WTC11 (cell line): ENCODE measurements around the gene SERPINB13. TPM values are rescaled to one million over a fixed set of nuclear protein-coding genes. Genes with fewer than 3 reads are reported as not detected.

Experiments
- ATAC-seq: fragments of 200-7000 bp; cut with Tn5 transposase; 2 replicates; pipeline ENCODE4 v1.10.0; 2021; ENCODE audit warnings: mild to moderate bottlenecking, moderate library complexity
- CTCF ChIA-PET: fragments of 300-600 bp; sonication (Branson Sonifier 250); formaldehyde crosslinking; loops from one replicate; lab custom pipeline; 2021; ENCODE audit warnings: antibody characterized with exemption; lab: Charles Lee
- POLR2A ChIA-PET: fragments of 350-600 bp; sonication (Branson Sonifier 250); formaldehyde crosslinking; loops from one replicate; lab custom pipeline; 2021; ENCODE audit warnings: antibody characterized with exemption; lab: Charles Lee
- DNase-seq: peaks from one replicate; pipeline ENCODE4 v3.0.0; 2021; ENCODE audit warnings: low spot score
- H3K27ac Mint-ChIP-seq: 2 replicates; pipeline ENCODE4 v1.8.0; 2021; ENCODE audit warnings: mixed read lengths
- H3K27me3 Mint-ChIP-seq: 2 replicates; pipeline ENCODE4 v1.8.0; 2021; ENCODE audit warnings: low read depth, mild to moderate bottlenecking, moderate library complexity, mixed read lengths
- H3K36me3 Mint-ChIP-seq: 2 replicates; pipeline ENCODE4 v1.8.0; 2021; ENCODE audit warnings: mixed read lengths
- H3K4me1 Mint-ChIP-seq: 2 replicates; pipeline ENCODE4 v1.8.0; 2022; ENCODE audit warnings: mixed read lengths
- H3K4me3 Mint-ChIP-seq: 2 replicates; pipeline ENCODE4 v1.8.0; 2021; ENCODE audit warnings: mild to moderate bottlenecking, moderate library complexity, mixed read lengths
- H3K9me3 Mint-ChIP-seq: 2 replicates; pipeline ENCODE4 v1.8.0; 2021; ENCODE audit warnings: mixed read lengths
- ATF1 ChIP-seq: sonication (generic); formaldehyde crosslinking; IDR thresholded peaks from 2 replicates; pipeline ENCODE4 v1.8.1; 2023; ENCODE audit warnings: mild to moderate bottlenecking, moderate library complexity, missing genetic modification reagents
- CREM ChIP-seq: sonication (generic); formaldehyde crosslinking; IDR thresholded peaks from 2 replicates; pipeline ENCODE4 v1.8.1; 2022; ENCODE audit warnings: mild to moderate bottlenecking, missing genetic modification reagents, moderate library complexity
- JAZF1 ChIP-seq: fragments of 250-450 bp; sonication (Bioruptor Pico); IDR thresholded peaks from 2 replicates; pipeline ENCODE4 v1.9.0; 2021; ENCODE audit warnings: moderate library complexity, mild to moderate bottlenecking, inconsistent platforms
- JUN ChIP-seq: sonication (generic); formaldehyde crosslinking; IDR thresholded peaks from 2 replicates; pipeline ENCODE4 v1.8.0; 2023; ENCODE audit warnings: mild to moderate bottlenecking, missing genetic modification reagents
- MXD4 ChIP-seq: fragments of 250-450 bp; sonication (Bioruptor Pico); IDR thresholded peaks from 2 replicates; pipeline ENCODE4 v1.8.0; 2021; ENCODE audit warnings: mild to moderate bottlenecking, moderate library complexity, borderline replicate concordance
- NFYB ChIP-seq: sonication (generic); formaldehyde crosslinking; conservative IDR thresholded peaks from 2 replicates; pipeline ENCODE4 v1.8.0; 2022; ENCODE audit warnings: low read depth, missing genetic modification reagents
- NR3C1 ChIP-seq: sonication (generic); formaldehyde crosslinking; conservative IDR thresholded peaks from 2 replicates; pipeline ENCODE4 v1.8.1; 2023; ENCODE audit warnings: low read depth, mild to moderate bottlenecking, missing genetic modification reagents
- TEAD4 ChIP-seq: sonication (generic); formaldehyde crosslinking; IDR thresholded peaks from 2 replicates; pipeline ENCODE4 v1.8.0; 2022; ENCODE audit warnings: mild to moderate bottlenecking, missing genetic modification reagents
- ZBTB21 ChIP-seq: sonication (generic); formaldehyde crosslinking; IDR thresholded peaks from 2 replicates; pipeline ENCODE4 v1.8.1; 2023; ENCODE audit warnings: mild to moderate bottlenecking, missing genetic modification reagents, borderline replicate concordance
- ZNF232 ChIP-seq: sonication (generic); formaldehyde crosslinking; IDR thresholded peaks from 2 replicates; pipeline ENCODE4 v1.8.0; 2022; ENCODE audit warnings: mild to moderate bottlenecking, missing genetic modification reagents
- ZNF396 ChIP-seq: fragments of 250-450 bp; sonication (Bioruptor Pico); IDR thresholded peaks from 2 replicates; pipeline ENCODE4 v1.8.0; 2021; ENCODE audit warnings: mild to moderate bottlenecking, moderate library complexity, borderline replicate concordance
- total RNA-seq: library from RNA; stranded (reverse); gene quantifications from 3 replicates; pipeline ENCODE4 v1.2.3, GENCODE V29; 2021
- TF ChIP-seq, protein P1 (sequence below): sonication (generic); formaldehyde crosslinking; IDR thresholded peaks from 2 replicates; pipeline ENCODE4 v1.8.1; 2022; ENCODE audit warnings: low read depth, mild to moderate bottlenecking, moderate library complexity, missing genetic modification reagents, borderline replicate concordance
- TF ChIP-seq, protein P2 (sequence below): sonication (generic); formaldehyde crosslinking; IDR thresholded peaks from 2 replicates; pipeline ENCODE4 v1.8.1; 2023; ENCODE audit warnings: mild to moderate bottlenecking, moderate library complexity, missing genetic modification reagents
- TF ChIP-seq, protein P3 (sequence below): sonication (generic); formaldehyde crosslinking; IDR thresholded peaks from 2 replicates; pipeline ENCODE4 v1.8.1; 2022; ENCODE audit warnings: low read depth, missing genetic modification reagents, borderline replicate concordance
- TF ChIP-seq, protein P4 (sequence below): fragments of 200-600 bp; IDR thresholded peaks from 2 replicates; pipeline ENCODE4 v1.8.0; 2022; ENCODE audit warnings: antibody characterized with exemption
- TF ChIP-seq, protein P5 (sequence below): fragments of 250-450 bp; sonication (Bioruptor Pico); IDR thresholded peaks from 2 replicates; pipeline ENCODE4 v1.9.0; 2021; ENCODE audit warnings: moderate library complexity, mild to moderate bottlenecking, inconsistent platforms, borderline replicate concordance
- TF ChIP-seq, protein P6 (sequence below): sonication (generic); formaldehyde crosslinking; IDR thresholded peaks from 2 replicates; pipeline ENCODE4 v1.8.0; 2023; ENCODE audit warnings: missing genetic modification reagents, mild to moderate bottlenecking, borderline replicate concordance

The SERPINB13 gene
- total RNA-seq, 1 experiment from 2014 or later, result not detected

DNA sequence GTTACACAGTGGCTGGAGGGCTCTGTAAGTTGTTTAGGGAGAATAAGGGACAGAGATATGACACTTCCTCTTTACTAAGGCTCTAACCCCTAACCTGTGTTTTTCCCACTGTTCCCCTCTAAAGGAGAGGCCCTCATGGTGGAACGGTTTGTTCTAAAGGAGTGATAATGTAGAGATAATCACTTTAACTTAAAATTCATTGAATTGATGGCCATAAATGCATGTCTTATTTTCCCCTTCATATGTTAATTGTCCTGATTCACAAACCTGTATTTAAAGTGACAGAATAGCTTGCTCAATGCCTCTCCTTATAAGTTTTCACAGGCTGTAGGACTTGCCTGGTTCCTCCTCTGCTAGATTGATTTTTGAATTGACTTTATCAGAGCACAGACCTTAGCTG lies 45.1 kb upstream of the SERPINB13 start, which contains the start of gene SERPINB12 (continued):
- TF ChIP-seq, protein P1, sequence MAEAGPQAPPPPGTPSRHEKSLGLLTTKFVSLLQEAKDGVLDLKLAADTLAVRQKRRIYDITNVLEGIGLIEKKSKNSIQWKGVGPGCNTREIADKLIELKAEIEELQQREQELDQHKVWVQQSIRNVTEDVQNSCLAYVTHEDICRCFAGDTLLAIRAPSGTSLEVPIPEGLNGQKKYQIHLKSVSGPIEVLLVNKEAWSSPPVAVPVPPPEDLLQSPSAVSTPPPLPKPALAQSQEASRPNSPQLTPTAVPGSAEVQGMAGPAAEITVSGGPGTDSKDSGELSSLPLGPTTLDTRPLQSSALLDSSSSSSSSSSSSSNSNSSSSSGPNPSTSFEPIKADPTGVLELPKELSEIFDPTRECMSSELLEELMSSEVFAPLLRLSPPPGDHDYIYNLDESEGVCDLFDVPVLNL, result no peak
- TF ChIP-seq, protein P2, sequence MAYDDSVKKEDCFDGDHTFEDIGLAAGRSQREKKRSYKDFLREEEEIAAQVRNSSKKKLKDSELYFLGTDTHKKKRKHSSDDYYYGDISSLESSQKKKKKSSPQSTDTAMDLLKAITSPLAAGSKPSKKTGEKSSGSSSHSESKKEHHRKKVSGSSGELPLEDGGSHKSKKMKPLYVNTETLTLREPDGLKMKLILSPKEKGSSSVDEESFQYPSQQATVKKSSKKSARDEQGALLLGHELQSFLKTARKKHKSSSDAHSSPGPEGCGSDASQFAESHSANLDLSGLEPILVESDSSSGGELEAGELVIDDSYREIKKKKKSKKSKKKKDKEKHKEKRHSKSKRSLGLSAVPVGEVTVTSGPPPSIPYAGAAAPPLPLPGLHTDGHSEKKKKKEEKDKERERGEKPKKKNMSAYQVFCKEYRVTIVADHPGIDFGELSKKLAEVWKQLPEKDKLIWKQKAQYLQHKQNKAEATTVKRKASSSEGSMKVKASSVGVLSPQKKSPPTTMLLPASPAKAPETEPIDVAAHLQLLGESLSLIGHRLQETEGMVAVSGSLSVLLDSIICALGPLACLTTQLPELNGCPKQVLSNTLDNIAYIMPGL (CRISPR knock-in tag), result no peak
- no peak for TF ChIP-seq ZNF232 (CRISPR knock-in tag)
- TF ChIP-seq, protein P3, sequence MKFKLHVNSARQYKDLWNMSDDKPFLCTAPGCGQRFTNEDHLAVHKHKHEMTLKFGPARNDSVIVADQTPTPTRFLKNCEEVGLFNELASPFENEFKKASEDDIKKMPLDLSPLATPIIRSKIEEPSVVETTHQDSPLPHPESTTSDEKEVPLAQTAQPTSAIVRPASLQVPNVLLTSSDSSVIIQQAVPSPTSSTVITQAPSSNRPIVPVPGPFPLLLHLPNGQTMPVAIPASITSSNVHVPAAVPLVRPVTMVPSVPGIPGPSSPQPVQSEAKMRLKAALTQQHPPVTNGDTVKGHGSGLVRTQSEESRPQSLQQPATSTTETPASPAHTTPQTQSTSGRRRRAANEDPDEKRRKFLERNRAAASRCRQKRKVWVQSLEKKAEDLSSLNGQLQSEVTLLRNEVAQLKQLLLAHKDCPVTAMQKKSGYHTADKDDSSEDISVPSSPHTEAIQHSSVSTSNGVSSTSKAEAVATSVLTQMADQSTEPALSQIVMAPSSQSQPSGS (CRISPR knock-in tag), result no peak
- TF ChIP-seq JUN (CRISPR knock-in tag), result no peak
- TF ChIP-seq ZNF396 (CRISPR knock-in tag), result no peak
- no peak for TF ChIP-seq JAZF1
- TF ChIP-seq ZBTB21 (CRISPR knock-in tag), result no peak
- no peak for TF ChIP-seq MXD4
- TF ChIP-seq, all 79 proteins: peak for 0

DNA sequence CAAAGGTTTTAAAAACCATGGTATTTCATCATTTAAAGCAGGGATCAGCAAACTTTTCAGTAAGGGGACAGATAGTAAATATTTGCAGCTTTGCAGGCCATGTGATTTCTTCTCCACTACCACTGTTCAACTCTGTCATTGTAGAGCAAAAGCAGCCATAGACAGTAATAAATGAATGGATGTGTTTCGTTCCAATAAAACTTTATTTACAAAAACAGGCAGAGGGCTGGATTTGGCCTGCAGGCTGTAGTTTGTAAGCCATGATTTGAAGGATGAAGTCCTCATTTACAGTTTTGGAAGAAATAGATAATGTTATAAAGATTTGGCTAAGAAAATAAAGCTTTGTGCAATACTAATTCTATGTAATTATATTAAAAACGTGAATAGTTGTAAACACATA lies 43.1 kb upstream of the SERPINB13 start:
- ATAC-seq (no peak), DNase-seq (no peak)
- Mint-ChIP-seq H3K27ac (no peak overlapping the region), H3K4me3 (no peak overlapping the region), H3K36me3 (no peaks in the 10 kb centered on the region), H3K4me1 (peaks cover 23% of the 10 kb centered on the region), H3K27me3 (no peaks in the 10 kb centered on the region), H3K9me3 (peaks cover 2% of the 10 kb centered on the region; the same call in 1 of the 2 replicates)
- TF ChIP-seq ZNF396 (CRISPR knock-in tag) (no peak), NR3C1 (no peak), CREM (CRISPR knock-in tag) (no peak), ZNF232 (CRISPR knock-in tag) (no peak), TEAD4 (CRISPR knock-in tag) (no peak), NFYB (no peak), ATF1 (no peak)
- TF ChIP-seq, protein P4, sequence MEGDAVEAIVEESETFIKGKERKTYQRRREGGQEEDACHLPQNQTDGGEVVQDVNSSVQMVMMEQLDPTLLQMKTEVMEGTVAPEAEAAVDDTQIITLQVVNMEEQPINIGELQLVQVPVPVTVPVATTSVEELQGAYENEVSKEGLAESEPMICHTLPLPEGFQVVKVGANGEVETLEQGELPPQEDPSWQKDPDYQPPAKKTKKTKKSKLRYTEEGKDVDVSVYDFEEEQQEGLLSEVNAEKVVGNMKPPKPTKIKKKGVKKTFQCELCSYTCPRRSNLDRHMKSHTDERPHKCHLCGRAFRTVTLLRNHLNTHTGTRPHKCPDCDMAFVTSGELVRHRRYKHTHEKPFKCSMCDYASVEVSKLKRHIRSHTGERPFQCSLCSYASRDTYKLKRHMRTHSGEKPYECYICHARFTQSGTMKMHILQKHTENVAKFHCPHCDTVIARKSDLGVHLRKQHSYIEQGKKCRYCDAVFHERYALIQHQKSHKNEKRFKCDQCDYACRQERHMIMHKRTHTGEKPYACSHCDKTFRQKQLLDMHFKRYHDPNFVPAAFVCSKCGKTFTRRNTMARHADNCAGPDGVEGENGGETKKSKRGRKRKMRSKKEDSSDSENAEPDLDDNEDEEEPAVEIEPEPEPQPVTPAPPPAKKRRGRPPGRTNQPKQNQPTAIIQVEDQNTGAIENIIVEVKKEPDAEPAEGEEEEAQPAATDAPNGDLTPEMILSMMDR, result no peak
- TF ChIP-seq, protein P5, sequence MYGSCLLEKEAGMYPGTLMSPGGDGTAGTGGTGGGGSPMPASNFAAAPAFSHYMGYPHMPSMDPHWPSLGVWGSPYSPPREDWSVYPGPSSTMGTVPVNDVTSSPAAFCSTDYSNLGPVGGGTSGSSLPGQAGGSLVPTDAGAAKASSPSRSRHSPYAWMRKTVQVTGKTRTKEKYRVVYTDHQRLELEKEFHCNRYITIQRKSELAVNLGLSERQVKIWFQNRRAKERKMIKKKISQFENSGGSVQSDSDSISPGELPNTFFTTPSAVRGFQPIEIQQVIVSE (CRISPR knock-in tag), result no peak
- TF ChIP-seq, protein P6, sequence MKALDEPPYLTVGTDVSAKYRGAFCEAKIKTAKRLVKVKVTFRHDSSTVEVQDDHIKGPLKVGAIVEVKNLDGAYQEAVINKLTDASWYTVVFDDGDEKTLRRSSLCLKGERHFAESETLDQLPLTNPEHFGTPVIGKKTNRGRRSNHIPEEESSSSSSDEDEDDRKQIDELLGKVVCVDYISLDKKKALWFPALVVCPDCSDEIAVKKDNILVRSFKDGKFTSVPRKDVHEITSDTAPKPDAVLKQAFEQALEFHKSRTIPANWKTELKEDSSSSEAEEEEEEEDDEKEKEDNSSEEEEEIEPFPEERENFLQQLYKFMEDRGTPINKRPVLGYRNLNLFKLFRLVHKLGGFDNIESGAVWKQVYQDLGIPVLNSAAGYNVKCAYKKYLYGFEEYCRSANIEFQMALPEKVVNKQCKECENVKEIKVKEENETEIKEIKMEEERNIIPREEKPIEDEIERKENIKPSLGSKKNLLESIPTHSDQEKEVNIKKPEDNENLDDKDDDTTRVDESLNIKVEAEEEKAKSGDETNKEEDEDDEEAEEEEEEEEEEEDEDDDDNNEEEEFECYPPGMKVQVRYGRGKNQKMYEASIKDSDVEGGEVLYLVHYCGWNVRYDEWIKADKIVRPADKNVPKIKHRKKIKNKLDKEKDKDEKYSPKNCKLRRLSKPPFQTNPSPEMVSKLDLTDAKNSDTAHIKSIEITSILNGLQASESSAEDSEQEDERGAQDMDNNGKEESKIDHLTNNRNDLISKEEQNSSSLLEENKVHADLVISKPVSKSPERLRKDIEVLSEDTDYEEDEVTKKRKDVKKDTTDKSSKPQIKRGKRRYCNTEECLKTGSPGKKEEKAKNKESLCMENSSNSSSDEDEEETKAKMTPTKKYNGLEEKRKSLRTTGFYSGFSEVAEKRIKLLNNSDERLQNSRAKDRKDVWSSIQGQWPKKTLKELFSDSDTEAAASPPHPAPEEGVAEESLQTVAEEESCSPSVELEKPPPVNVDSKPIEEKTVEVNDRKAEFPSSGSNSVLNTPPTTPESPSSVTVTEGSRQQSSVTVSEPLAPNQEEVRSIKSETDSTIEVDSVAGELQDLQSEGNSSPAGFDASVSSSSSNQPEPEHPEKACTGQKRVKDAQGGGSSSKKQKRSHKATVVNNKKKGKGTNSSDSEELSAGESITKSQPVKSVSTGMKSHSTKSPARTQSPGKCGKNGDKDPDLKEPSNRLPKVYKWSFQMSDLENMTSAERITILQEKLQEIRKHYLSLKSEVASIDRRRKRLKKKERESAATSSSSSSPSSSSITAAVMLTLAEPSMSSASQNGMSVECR (CRISPR knock-in tag), result no peak
- ChIA-PET POLR2A (no interaction called here), CTCF (no interaction called here)
